Adipocyte (in vitro differentiated cells): ENCODE data around the gene IL1A.
A peak's percentile ranks its signal among the peaks of the same experiment; 100 is the strongest.

Experiments
- DNase-seq: peaks from one replicate; pipeline ENCODE4 v3.0.0-alpha.2; 2015; ENCODE audit warnings: low read depth
- H3K27me3 ChIP-seq: replicated peaks from 2 replicates; pipeline ENCODE4 v1.7.0; 2013; ENCODE audit warnings: mild to moderate bottlenecking, low read length, moderate library complexity; ENCODE audit not compliant: control insufficient read depth, insufficient read depth
- H3K36me3 ChIP-seq: 2 replicates; pipeline ENCODE4 v1.7.0; 2013; ENCODE audit warnings: low read length, mild to moderate bottlenecking, moderate library complexity; ENCODE audit not compliant: control insufficient read depth, insufficient read depth, severe bottlenecking
- H3K4me1 ChIP-seq: 2 replicates; pipeline ENCODE4 v1.7.0; 2013; ENCODE audit warnings: mild to moderate bottlenecking, low read length, moderate library complexity; ENCODE audit not compliant: control insufficient read depth, insufficient read depth
- H3K4me3 ChIP-seq: 2 replicates; pipeline ENCODE4 v1.7.0; 2013; ENCODE audit warnings: mild to moderate bottlenecking, low read length, moderate library complexity
- H3K9ac ChIP-seq: 2 replicates; pipeline ENCODE4 v1.7.0; 2013; ENCODE audit warnings: mild to moderate bottlenecking, low read length, moderate library complexity
- H3K9me3 ChIP-seq: 2 replicates; pipeline ENCODE4 v1.7.0; 2013; ENCODE audit warnings: mild to moderate bottlenecking, low read length, moderate library complexity; ENCODE audit not compliant: control insufficient read depth

Gene IL1A

DNA sequence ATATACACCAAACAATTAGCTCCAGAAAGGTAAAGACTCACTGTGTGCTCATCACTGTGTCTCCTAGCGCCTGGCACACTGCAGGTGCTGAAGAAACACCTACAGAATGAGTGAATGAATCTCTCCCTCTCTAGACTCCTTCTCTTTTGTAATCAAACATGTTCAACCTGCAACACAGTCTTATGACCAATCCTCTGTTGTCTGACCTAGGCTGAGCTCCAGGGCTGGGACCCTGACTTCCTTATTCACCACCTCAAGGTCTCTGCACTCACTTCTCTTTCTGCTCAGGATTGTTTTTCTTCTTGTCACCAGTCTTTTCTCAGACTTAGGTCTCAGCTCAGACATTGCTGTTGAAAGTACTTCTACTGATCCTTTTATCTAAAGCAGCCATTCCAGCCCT lies 29.7 kb downstream of the IL1A start:
- H3K36me3 ChIP-seq, result no peaks in the 10 kb centered on the region

GRCh38 chr2:112752667-112753066 lies 31.6 kb downstream of the IL1A start:
- DNase-seq, result no peak
- H3K9ac ChIP-seq, result no peak overlapping the region
- H3K4me1 ChIP-seq, result peaks cover 12% of the 10 kb centered on the region
- no peak overlapping the region for H3K4me3 ChIP-seq
- no peaks in the 10 kb centered on the region for H3K9me3 ChIP-seq
- no peaks in the 10 kb centered on the region for H3K36me3 ChIP-seq
- H3K27me3 ChIP-seq, result no peaks in the 10 kb centered on the region

More for the DNA sequence above, 29.7 kb downstream of the IL1A start:
- DNase-seq, result no peak
- Histone ChIP-seq H3K9ac (no peak overlapping the region), H3K4me3 (no peak overlapping the region), H3K27me3 (no peaks in the 10 kb centered on the region), H3K9me3 (no peaks in the 10 kb centered on the region), H3K4me1 (peaks cover 12% of the 10 kb centered on the region)

GRCh38 chr2:112751451-112752197 lies 32.7 kb downstream of the IL1A start:
- Histone ChIP-seq H3K4me3 (no peak overlapping the region), H3K36me3 (no peaks in the 10 kb centered on the region)
- DNase-seq, result no peak

DNA sequence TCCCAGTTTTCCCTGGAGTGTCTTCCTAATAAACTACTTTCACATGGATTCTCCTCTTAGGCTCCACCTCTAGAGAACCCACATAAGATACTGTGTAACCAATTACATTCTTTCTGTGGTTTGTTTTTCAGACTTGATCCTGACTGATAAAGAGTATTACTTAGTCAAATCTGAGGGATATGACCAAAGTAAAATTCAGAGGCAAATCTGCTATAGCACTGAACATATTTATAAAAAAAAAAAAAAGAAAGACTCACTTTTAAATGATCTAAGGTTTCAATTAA lies 33.8 kb downstream of the IL1A start:
- Histone ChIP-seq H3K9ac (no peak overlapping the region), H3K4me3 (no peak overlapping the region), H3K27me3 (no peaks in the 10 kb centered on the region), H3K4me1 (no peaks in the 10 kb centered on the region), H3K9me3 (no peaks in the 10 kb centered on the region), H3K36me3 (no peaks in the 10 kb centered on the region)
- DNase-seq, result no peak

More at GRCh38 chr2:112751451-112752197, 32.7 kb downstream of the IL1A start:
- Histone ChIP-seq H3K9me3 (no peaks in the 10 kb centered on the region), H3K4me1 (peaks cover 7% of the 10 kb centered on the region), H3K27me3 (no peaks in the 10 kb centered on the region), H3K9ac (no peak overlapping the region)

GRCh38 chr2:112749755-112750559 lies 34.3 kb downstream of the IL1A start:
- no peaks in the 10 kb centered on the region for H3K27me3 ChIP-seq
- DNase-seq, result peak; percentile 88
- H3K4me3 ChIP-seq, result no peak overlapping the region

DNA sequence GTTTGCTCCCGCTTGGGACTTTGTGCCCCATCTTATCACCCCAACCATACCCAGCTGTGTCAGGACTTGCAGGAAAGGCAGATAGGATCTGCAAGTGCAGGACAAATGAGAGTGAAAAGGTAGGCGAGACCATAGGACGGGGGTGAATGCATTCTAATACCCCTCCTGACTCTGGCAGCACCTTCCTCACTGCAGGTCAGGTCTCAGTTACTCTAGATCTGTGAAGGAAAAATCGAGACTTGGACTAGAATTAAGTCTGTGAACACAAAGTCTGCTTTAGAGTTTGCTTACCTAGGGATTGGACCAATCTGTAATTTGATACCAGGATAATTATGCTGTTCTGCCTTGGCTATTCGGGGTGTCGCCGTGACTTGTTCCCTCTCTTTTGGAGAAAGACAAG lies 43.8 kb downstream of the IL1A start:
- Histone ChIP-seq H3K4me3 (no peak overlapping the region), H3K9me3 (no peaks in the 10 kb centered on the region), H3K4me1 (no peaks in the 10 kb centered on the region), H3K9ac (no peak overlapping the region), H3K36me3 (no peaks in the 10 kb centered on the region), H3K27me3 (no peaks in the 10 kb centered on the region)
- DNase-seq, result no peak

More at GRCh38 chr2:112749755-112750559, 34.3 kb downstream of the IL1A start:
- Histone ChIP-seq H3K9me3 (no peaks in the 10 kb centered on the region), H3K9ac (no peak overlapping the region), H3K4me1 (no peaks in the 10 kb centered on the region), H3K36me3 (no peaks in the 10 kb centered on the region)

DNA sequence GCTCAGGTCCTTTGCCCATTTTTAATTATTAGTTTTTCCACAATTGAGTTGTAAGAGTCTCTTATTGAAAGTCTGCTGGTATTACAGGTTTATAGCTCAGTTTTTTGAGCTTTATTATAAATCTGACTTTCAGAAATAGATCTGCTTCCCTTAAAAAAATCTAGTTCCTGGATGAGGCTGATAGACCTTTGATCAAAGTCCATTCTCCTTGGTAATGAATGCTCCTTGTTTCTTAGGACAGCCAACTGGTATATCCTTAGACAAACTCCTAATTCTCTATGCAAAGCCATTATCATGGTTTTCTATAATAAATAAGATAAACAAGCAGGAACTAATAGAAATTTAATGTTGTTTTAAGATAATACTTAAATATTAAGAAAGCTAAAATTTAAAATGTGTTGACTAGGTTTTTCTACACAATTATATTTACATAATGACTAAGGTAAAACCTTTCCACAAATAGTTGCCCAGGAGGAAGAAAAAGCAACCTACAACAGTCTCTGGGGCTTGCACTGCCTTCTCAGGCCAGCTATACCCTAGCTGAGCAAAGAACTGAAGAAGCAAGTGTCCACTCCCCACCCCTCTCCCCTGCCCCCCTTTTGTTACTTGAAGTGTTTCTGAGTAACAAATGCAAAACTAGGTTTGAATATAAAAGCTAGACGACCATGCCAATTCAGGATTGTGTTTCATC lies 46.6 kb downstream of the IL1A start:
- Histone ChIP-seq H3K4me3 (no peak overlapping the region), H3K9ac (no peak overlapping the region), H3K4me1 (no peaks in the 10 kb centered on the region), H3K9me3 (no peaks in the 10 kb centered on the region), H3K36me3 (no peaks in the 10 kb centered on the region), H3K27me3 (no peaks in the 10 kb centered on the region)
- DNase-seq, result no peak

- H3K36me3 ChIP-seq, result no peaks in the 10 kb centered on the region
- H3K9me3 ChIP-seq, result no peaks in the 10 kb centered on the region
- no peaks in the 10 kb centered on the region for H3K27me3 ChIP-seq
- no peaks in the 10 kb centered on the region for H3K4me1 ChIP-seq
- no peak overlapping the region for H3K4me3 ChIP-seq
- DNase-seq, result no peak
- H3K9ac ChIP-seq, result no peak overlapping the region
Observed at GRCh38 chr2:112733871-112734270, 50.4 kb downstream of the IL1A start.

- no peak overlapping the region for H3K9ac ChIP-seq
- no peaks in the 10 kb centered on the region for H3K27me3 ChIP-seq
- no peak for DNase-seq
- H3K4me1 ChIP-seq, result no peaks in the 10 kb centered on the region
- H3K4me3 ChIP-seq, result no peak overlapping the region
- no peaks in the 10 kb centered on the region for H3K9me3 ChIP-seq
- H3K36me3 ChIP-seq, result no peaks in the 10 kb centered on the region
Observed at GRCh38 chr2:112733456-112733855, 50.8 kb downstream of the IL1A start.

- no peaks in the 10 kb centered on the region for H3K27me3 ChIP-seq
- no peaks in the 10 kb centered on the region for H3K4me1 ChIP-seq
- H3K9ac ChIP-seq, result no peak overlapping the region
- no peak overlapping the region for H3K4me3 ChIP-seq
- H3K9me3 ChIP-seq, result no peaks in the 10 kb centered on the region
- no peaks in the 10 kb centered on the region for H3K36me3 ChIP-seq
- DNase-seq, result no peak
Observed at GRCh38 chr2:112731479-112731878, 52.8 kb downstream of the IL1A start.

DNA sequence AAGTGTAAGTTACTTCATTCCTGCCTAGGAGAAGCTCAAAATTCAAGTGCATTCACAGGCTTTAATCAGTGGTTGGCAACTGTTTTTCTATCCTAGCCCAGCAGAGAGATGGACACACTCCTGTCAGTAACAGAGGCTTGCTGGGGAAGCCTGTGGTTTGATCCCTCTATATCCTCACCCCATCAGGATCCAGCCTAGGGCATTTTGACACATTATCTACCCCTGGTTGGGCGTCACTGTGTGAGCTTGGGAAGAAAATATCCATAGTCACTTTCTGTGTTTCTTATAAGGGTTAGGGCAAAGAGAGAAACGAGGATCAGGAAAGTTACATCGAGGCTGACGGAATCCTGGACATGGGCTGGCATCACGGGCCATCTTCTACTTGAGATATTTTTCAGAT lies 53.5 kb downstream of the IL1A start:
- Histone ChIP-seq H3K9me3 (no peaks in the 10 kb centered on the region), H3K4me1 (no peaks in the 10 kb centered on the region), H3K4me3 (no peak overlapping the region), H3K36me3 (no peaks in the 10 kb centered on the region), H3K9ac (no peak overlapping the region), H3K27me3 (no peaks in the 10 kb centered on the region)
- no peak for DNase-seq
